ENCODE results near the gene WDR20.
"Not testable (repeated sequence)": the region's sequence is repeated elsewhere in the genome, so short reads cannot be mapped to it uniquely, and the experiment has no call there.

The WDR20 gene

DNA sequence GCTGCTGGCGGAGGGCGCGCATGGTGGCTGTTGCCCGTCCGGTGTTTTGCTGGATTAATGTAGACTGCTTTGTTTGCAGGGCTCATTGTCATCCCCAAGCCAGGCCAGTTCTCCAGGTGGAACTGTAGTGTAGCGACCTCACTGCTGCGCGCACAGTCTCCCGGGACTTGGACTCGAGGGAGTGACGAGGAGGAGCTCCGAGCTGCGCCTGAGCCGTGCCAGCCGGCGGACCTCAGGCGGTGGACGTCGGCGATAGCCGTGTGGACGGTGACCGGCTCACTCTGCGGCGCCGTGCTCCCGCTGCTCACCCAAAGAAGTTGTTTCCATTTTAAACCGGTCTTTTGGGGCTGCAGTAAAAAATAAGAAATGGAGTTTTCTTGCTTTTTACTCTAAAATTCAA, 83.1 kb downstream of the WDR20 start:
- no peak for DNase-seq

DNA sequence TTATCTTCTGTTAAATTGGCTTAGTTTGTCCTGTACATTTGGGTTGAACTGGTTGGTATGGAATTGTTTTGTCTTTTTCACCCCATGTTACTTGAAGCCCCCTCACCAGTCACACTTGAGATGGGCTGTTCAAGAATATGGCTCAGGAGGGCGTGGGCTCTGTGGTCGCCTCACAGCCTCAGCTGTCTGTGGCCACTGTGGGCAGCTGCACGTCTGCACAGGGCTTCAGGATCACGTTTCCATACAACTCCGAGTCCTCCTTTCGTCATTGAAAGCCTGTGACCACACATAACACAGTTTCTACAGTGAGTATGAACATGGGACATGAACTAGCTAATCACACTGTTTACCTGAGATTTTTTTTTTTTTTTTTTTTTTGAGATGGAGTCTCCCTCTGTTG, 84.0 kb downstream of the WDR20 start:
- DNase-seq, result no peak

DNA sequence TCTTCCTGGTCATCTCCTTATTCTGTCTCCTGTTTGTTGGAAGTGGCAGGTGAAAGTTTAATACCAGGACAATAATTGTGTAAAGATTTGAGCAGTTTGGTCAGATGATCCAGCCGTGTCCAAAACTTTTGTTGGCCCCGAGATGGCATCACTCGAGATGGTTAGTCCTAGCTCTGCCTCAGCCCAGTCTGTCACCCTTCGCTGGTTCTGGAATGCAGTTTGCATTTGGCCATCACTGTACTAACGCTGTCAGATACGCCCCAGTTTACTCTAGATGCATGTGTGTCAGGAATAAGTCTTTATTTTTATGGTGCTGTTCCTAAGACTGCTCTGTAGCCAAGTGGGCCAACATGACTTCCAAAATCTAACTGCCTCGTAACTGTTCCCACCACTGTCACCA, 85.7 kb downstream of the WDR20 start:
- DNase-seq, result no peak

DNA sequence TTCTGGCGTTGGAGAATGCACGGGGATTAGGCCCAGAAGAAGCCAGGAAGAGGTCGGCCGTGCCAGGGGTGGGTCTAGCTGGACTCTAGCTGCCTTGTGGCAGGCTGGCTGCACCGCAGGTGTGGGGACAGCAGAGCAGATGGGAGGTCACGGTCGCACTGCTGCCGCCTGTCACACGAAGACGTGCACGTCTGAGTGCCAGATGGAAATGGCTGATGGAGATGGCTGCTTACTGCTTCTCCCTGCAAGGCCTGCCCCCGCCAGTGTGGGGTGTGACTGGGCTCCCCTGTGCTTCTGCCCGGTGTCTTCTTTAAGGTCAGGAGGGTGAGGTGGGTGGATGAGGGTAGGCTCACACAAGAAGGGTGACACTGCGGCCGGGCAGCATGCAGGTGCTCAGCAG, 86.2 kb downstream of the WDR20 start:
- no peak for DNase-seq

DNA sequence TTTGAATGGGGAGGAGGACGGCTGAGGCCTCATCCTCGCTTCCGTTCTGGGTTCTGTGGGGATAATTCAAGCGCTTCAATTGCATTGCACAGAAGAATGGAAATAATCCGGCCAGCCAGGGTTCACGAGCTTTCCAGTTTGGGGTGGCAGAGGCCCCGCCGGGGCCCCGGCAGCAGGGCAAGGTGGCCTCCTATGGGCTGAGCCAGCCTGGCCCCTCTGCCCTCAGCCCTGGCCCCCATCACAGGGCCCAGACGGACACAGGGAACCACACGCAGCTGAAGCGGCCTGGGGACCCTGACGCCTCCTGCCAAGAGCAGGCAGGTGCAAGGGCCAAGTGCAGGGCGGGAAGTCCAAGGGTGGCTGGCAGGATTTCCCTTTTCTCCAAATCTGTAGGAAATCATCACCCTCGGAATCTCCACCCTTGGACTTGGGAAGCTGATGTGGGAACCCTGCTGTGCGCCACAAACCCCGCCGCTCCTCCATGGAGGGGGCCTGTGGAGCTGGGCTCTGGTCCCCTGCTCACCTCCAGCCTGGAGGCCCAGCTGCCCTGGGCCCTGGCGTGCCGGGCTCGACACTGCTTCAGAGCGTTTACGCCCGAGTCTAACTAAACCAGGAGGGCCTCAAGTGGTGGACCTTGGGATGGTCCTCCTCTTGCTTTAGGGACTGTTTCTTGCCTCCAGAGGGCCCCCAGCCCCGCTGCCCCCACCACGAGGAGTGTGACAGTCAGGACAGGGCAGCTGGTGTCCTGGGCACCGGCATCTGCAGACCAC, 86.8 kb downstream of the WDR20 start:
- DNase-seq, result no peak

DNA sequence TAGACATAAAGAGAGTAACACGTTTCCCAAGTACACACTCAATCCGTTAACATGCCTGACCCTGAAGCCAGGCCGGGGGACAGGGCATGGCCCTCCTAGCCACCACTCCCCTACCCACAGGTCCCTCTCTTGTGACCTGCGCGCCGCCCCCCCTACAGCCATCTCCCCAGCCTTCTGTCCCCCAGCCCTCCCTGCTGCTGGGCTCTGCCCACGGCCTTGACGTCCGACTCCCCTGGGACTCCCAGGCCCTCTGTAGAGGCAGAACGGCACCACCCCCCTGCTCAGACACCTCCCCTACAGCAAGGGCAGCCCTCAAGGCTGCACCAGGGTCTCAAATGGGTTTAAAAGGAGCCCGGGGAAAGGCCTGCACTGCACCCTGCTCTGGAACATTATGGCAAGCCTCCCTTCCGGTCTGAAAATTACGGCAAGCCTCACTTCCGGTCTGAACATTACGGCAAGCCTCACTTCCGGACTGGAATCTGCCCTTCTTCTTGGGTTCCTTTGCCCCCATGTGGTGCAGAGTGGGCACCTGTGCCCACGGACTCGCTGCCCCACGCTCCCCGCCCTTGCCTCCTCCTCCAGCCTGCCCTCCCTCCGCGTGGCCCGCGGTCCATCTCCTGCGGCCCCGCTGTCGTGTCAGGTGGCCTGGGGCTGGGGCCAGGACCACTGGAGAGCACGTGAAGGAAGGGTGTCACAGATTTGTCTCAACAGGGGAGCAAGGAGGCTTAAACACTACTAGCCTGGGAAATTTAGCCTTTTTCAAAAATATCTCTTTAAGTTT, 87.7 kb downstream of the WDR20 start:
- no peak for DNase-seq

DNA sequence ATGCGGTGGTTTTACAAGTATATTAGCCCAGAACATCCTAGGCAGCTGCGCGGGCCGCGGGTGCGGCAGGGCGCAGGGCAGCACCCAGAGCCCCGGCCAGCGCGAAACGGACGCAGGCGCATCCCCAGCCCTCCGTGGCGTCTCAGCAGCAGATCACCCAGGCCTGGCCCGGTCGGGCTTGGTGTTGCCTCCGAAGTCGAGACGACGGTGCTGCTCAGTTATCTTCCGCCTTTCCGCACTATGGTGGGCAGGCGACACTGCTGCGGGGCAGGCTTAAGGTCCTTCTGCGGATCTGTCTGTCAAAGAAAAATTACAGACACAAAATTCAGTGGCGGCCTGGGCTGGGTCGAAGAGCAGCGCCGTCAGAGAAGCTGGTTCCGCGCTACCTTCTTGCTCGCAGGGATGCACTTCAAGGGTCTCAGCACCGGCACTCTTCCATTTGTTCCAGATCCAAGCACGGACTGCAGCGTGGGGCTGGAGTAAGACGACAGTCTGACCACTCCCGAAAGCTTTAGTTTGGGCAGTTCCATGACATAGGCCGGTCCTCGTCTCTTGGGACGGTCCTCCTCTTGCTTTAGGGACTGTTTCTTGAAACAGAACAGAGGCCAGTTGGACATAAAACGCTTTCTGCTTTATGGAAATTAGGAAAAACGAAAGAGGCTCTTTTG, 89.5 kb downstream of the WDR20 start:
- no peak for DNase-seq

DNA sequence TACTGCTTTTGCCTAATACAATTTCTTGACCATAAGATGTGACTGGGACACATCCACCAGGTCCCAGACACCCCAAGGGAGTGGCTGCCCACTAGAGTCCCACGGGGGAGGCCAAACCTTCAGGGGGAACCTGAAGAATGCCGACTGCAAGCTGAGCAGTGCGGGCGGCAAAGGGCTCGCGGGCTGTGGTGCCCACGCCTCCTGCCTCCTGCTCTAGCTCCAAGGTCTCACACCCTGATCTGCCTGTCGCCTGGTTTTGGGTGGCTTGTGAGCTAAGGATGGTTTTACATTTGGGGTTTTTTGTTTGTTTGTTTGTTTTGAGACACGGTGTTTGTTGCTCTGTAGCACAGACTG, 90.0 kb downstream of the WDR20 start:
- DNase-seq, result no peak

DNA sequence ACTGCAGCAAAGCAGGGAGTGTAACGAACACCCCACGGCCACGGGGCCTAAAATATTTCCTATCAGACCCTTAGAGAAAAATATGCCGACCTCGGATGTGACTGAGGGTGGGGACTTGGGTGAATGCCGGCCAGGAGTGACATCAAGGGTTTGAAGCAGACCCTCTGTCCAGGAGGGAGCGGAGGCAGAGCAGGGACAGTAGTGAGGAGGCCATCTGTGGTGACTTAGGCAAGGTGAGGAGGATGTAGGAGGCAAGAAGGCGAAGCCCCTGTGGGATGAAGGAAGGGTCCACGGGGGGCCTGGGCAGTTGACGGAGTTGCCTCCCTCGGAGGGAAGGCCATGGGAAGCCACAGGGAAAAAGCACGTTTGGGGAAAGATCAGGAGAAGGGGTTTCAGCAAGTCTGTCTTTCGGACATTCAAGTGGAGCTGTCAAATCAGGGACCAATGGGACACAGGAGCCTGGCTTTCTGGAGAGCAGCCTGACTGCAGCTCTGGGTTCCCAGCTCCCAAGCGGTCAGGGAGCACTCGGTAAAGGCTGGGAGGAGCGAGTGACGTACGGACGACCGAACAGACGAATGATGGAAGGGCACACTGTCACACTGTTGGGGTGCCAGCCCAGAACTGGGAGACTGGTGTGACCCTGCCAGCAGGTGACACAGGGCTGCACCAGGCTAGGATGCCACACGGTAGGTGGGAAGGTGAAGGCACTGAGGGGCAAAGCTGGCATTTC, 90.9 kb downstream of the WDR20 start:
- DNase-seq, result no peak

DNA sequence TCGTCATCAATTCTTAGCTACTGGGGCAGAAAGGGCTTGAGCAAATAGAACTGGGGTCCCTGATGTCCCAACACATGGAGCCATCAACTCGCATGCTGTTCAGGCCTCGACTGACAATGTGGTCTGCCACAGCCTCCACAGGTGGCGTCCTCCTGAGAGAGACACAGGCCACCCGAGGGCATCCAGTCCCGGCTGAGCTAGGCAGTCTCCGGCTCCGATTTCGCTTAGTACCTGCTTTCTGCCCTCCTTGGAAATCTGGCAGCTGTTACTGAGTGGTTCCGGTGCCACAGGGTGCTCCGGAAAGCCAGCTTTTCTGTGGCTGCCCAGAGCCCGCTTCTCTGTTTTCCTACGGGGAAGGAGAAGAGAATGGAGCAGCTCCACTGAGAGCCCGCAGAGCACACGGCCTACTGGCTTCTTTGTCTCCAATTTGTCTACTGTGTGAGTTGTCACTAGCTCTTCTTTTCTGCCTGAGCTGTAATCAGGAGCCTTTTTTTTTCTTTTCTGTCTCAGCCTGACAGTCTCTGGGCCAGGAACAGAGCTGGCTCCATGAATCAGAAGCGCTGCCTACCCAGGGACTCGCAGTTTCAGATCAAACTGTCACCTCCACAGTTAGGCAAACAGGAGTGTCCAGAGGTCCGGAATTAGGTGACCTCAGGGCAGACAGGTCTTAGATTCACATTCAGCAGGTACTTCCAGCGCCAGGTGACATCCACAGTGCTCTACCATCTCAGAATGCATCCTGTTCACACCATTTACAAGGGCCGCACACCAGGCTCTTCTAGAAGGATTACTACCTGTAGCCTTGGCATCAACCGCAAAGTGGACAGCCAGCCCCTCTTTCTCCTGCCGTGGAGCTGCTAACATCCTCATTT, 92.0 kb downstream of the WDR20 start:
- DNase-seq, result no peak

DNA sequence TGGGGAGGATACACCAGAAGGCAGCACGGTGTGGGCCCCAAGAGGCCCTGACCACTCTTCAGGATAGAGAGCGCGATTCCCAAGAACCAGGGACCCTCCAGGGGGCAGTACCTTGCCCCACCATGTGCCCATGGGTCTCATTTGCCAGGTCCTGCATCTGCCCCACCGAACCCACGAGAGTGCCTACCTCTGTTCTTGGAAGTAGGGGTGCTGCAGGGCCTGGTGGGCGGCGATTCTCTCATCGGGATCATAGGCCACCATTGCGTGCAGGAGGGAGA, 92.6 kb downstream of the WDR20 start:
- DNase-seq, result no peak

DNA sequence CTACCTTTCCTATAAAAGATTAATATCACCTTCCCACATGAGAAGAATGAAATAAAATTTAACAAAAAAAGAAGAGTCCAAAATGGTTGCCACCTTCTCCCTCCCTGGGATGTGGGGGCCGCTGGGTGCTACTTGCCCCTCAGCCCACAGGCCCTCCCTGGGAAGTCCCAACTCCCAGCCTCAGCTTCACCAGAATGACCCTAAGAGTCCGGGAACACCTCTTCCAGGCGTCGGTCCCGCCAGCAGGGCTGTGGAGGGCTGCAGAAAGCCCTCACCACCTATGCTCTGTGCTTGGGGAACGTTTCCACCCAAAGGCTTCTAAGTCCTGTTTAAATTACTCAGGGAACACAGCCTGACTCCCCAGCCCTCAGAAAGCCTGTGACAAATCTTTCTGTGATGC, 93.4 kb downstream of the WDR20 start:
- DNase-seq, result no peak

DNA sequence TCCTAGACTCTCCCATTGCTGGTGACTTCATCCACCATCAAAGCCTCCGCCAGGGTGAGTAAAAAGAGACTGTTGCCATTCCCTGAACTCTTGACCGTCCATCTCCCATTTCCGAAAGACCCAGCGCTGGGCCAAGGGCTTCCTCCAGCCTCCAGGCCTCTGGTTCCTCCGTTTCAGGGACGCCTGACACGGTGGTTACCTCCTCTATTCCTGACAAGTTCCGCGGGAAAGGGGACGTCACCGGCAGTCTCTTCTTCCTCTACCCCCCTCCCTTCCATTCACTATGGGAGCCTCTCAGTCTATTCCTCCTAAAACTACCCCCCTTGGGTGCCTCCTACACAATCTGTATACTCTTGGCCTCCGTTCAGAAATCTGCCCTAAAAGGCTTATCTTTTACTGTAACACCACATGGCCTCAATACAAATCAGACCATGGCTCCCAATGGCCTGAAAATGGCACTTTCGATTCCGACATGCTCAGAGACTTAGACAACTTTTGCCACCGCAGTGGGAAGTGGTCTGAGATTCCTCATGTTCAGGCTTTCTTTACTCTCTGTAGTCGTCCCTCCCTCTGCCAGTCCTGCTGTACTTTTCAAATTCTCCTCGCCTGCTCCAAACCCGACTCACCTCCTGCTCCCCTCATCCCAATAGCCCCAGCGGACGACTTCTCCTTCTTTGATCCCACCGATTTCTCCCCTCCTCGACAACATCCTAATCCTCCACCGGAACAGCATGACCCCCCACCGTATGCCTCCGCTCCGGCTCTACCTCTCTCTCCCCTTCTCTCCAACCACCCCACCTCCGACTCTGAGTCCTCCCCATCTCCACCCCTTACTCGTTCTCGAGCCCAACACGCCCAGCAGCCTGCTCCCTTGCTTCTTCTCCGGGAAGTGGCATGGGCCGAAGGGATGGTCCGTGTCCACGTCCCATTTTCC, 94.9 kb downstream of the WDR20 start:
- DNase-seq, result no peak

DNA sequence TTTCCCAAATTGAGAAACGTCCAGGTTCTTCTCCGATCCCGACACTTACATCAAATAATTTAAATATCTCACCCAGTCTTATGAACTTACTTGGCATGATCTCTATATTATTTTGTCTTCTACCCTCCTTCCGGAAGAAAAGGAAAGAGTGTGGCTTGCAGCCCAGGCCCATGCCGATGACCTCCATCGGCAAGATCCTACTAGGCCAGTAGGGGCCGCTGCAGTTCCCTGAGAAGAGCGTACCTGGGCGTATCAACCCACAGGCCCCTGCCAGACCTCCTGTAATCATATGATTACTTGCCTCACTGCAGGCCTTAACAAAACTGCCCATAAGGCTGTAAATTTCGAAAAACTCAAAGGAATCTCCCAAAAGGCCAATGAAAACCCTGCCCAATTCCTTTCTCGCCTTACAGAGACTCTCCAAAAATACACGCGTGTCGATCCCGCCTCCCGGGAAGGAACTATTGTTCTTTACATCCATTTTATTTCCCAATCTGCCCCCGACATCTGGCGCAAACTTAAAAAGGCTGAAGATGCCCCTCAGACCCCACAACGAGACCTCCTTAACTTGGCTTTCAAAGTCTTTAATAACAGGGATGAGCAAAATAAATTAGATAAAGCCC, 95.7 kb downstream of the WDR20 start:
- peak; percentile 72 for DNase-seq

DNA sequence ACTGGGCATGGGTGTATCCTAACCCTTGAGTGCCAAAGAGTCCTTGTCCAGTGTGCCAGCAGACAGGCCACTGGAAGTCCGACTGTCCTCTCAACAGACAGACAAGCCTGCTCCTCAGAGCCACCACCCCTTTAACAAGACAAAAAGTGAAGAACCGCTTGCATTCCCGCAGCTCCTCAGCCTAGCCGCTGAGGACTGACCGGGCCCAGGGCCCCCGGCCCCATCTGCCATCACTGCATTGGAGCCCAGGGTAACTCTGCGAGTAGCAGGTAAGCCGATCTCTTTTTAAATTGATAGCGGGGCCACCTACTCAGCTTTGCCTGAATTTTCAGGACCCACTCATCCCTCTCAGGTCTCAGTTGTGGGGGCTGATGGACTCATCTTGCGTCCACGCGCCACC, 96.3 kb downstream of the WDR20 start:
- DNase-seq, result no peak

DNA sequence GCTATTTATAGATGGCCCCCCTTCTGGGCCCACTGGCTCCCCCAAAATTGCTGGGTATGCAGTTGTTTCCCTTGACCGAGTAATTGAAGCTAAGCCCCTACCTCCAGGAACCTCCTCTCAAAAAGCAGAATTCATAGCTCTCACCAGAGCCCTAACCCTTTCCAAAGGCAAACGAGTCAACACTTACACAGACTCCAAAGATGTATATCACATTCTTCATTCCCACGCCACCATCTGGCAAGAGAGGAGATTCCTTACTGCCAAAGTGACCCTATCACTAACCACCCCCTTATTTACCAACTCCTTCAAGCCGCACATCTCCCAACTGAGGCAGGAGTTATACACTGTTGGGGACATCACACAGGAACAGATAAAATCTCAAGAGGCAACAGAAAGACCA, 98.4 kb downstream of the WDR20 start:
- DNase-seq, result no peak

DNA sequence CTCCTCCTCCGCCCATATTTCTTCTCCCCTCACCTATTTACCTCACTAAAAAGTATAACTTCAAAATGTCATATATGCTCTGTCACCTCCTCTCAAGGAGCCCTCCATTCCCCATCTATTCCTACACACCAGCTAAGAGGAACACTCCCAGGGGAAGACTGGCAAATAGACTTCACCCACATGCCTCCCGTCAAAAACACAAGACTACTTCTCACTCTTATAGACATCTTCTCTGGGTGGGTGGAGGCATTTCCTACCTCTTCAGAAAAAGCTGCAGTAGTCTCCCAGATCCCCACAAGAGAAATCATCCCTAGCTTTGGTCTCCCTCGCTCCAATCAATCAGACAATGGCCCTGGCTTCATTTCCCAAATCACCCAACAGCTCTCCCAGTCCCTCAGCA, 99.1 kb downstream of the WDR20 start:
- no peak for DNase-seq

DNA sequence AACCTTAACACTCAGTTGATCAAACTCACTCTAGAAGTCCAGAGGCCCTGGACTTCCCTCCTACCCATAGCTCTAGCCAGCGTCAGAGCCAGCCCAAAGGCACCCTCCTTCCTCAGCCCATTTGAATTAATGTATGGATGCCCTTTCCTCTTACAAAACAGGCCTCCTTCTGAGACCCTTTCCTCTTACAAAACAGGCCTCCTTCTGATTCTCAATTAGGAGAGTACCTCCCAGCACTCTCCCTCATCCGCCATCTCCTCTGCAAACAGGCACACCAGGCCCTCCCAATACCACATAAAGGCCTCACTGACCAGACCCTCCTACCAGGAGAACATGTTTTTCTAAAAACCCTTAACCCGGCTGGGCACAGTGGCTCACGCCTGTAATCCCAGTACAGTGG, 99.5 kb downstream of the WDR20 start:
- no peak for DNase-seq

DNA sequence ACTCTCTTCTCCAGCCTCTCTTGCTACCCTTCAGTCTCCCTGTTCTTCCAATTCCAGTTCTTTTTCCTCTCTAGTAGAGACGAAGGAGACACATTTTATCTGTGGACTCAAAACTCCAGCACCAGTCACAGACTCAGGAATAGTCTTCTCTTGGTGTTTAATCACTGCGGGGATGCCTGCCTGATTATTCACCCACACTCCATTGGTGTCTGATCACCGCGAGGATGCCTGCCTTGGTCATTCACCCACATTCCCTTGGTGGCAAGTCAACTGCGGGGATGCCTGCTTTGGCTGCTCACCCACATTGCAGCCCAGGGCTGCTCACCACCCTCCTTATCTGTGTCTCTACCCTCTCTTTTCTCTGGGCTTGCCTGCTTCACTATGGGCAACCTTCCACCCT, 100.8 kb downstream of the WDR20 start:
- not testable (repeated sequence) for DNase-seq

DNA sequence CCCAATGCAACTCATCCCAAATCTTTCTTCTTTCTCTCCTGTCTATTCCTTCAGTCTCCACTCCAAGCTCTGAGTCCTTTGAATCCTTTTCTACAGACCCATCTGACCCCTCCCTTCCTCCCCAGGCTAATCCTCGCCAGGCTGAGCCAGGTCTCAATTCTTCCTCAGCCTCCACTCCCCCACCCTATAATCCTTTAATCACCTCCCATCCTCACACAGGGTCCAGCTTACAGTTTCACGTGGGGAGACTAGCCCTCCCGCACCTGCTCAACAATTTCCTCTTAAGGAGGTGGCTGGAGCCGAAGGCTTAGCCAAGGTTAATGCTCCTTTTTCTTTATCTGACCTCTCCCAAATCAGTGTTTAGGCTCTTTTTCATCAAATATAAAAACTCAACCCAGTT, 101.5 kb downstream of the WDR20 start:
- no peak for DNase-seq

DNA sequence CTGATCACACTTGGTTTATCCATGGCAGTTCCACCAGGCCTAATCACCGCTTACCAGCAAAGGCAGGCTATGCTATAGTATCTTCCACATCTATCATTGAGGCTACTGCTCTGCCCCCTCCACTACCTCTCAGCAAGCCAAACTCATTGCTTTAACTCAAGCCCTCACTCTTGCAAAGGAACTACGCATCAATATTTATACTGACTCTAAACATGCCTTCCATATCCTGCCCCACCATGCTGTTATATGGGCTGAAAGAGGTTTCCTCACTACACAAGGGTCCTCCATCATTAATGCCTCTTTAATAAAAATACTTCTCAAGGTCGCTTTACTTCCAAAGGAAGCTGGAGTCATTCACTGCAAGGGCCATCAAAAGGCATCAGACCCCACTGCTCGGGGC, 104.1 kb downstream of the WDR20 start:
- DNase-seq, result not testable (repeated sequence)

Measured in CD4-positive, alpha-beta T cell treated with Interleukin-15 for 1 hour (primary cell).